ENCODE results near the gene RGS7. TPM values are rescaled to one million over a fixed set of nuclear protein-coding genes. Genes with fewer than 3 reads are reported as not detected.

Gene RGS7
- total RNA-seq, 1 experiment from 2014 or later = 1.5 TPM

- Histone ChIP-seq H3T11ph (ENCODE audit: low read length) (no peak overlapping the region), H2BK20ac (ENCODE audit: low read depth, low read length, poor library complexity, severe bottlenecking) (no peak overlapping the region), H2AK5ac (ENCODE audit: insufficient read length, low read length) (no peak overlapping the region), H2BK15ac (ENCODE audit: low read depth, low read length) (no peak overlapping the region), H3K27ac (ENCODE audit: insufficient read length, low read depth, low read length) (no peak overlapping the region), H3K56ac (ENCODE audit: insufficient read length, low read depth, low read length) (no peak overlapping the region), H3K79me1 (ENCODE audit: insufficient read depth, low read depth, low read length, poor library complexity, severe bottlenecking) (no peaks in the 10 kb centered on the region), H3K4me1 (ENCODE audit: insufficient read depth, low read length) (peaks cover 8% of the 10 kb centered on the region; the same call in 1 of the 2 replicates), H3K23ac (ENCODE audit: insufficient read length, low read depth, low read length) (no peak overlapping the region), H2BK120ac (ENCODE audit: low read depth, low read length, poor library complexity, severe bottlenecking) (no peak overlapping the region), H2BK12ac (ENCODE audit: insufficient read length, low read depth, low read length) (no peak overlapping the region), H3K4ac (ENCODE audit: low read depth, low read length) (no peak overlapping the region), H3K79me2 (ENCODE audit: insufficient read depth, low read length) (no peaks in the 10 kb centered on the region), H3K27me3 (ENCODE audit: insufficient read depth, low read length) (no peaks in the 10 kb centered on the region), H3K14ac (ENCODE audit: insufficient read depth, low read length) (no peak overlapping the region), H3K9ac (ENCODE audit: extremely low read depth, insufficient read length, low read length) (no peak overlapping the region), H3K9me3 (ENCODE audit: control insufficient read depth, low read depth, low read length) (no peaks in the 10 kb centered on the region), H4K8ac (replicated peaks; ENCODE audit: insufficient read length, low read depth, low read length) (no peak overlapping the region), H2AFZ (ENCODE audit: low read length) (no peak overlapping the region), H2BK5ac (ENCODE audit: insufficient read length, low read length) (no peak overlapping the region), H4K91ac (ENCODE audit: insufficient read length, low read depth, low read length) (no peak overlapping the region), H4K5ac (ENCODE audit: insufficient read length, low read depth, low read length) (no peak overlapping the region), H4K20me1 (ENCODE audit: control insufficient read depth, insufficient read depth, insufficient read length) (no peaks in the 10 kb centered on the region), H3K18ac (ENCODE audit: insufficient read length, low read depth, low read length) (no peak overlapping the region), H3K23me2 (ENCODE audit: insufficient read length, low read depth, low read length, poor library complexity, severe bottlenecking) (no peaks in the 10 kb centered on the region), H3K4me2 (ENCODE audit: insufficient read depth, insufficient read length, low read length) (no peak overlapping the region)
- H3K36me3 Mint-ChIP-seq (ENCODE audit: insufficient read depth in 1 of 3, low read depth in 3 of 3) = no peaks in the 10 kb centered on the region
- H3K4me3 Mint-ChIP-seq = no peak overlapping the region
- TF ChIP-seq CTCF (conservative IDR thresholded peaks at IDR 0.05) = peak; percentile 71
- H3K4me1 Mint-ChIP-seq = peaks cover 22 to 28% of the 10 kb centered on the region in 2 experiments
- H3K27ac Mint-ChIP-seq = peak overlapping the region in 2 of 3 experiments; percentile 10 to 80; a peak in 2 of 7 replicates
- no peaks in the 10 kb centered on the region for H3K27me3 Mint-ChIP-seq (ENCODE audit: low read depth)
- no CpG with 5 or more reads among the region's 10 CpGs for WGBS (ENCODE audit: extremely low coverage, insufficient read length, low lambda C conversion rate)
- no peaks in the 10 kb centered on the region for H3K9me3 Mint-ChIP-seq
- no peak for DNase-seq
Observed at GRCh38 chr1:240967070-240967724, 389.8 kb downstream of the RGS7 start.
